ENCODE results near the gene UPK3BL2.
"Not testable (repeated sequence)": the region's sequence is repeated elsewhere in the genome, so short reads cannot be mapped to it uniquely, and the experiment has no call there.

UPK3BL2 gene

GRCh38 chr7:102494026-102494425 is 49.5 kb downstream of the UPK3BL2 start:
- not testable (repeated sequence) for DNase-seq (ENCODE audit: low read depth, low spot score)

GRCh38 chr7:102493220-102493935 is 50.1 kb downstream of the UPK3BL2 start:
- DNase-seq (ENCODE audit: low read depth, low spot score), result not testable (repeated sequence)

GRCh38 chr7:102490529-102491075 is 52.9 kb downstream of the UPK3BL2 start:
- DNase-seq (ENCODE audit: low read depth, low spot score), result not testable (repeated sequence)

Data from activated naive CD8-positive, alpha-beta T cell treated with anti-CD3 and anti-CD28 coated beads, Interleukin-2, amount 50 U/mL, for 16 hours (primary cell).